ENCODE measurements around the gene PGF.
"Not testable (repeated sequence)": the region's sequence is repeated elsewhere in the genome, so short reads cannot be mapped to it uniquely, and the experiment has no call there.

PGF gene

GRCh38 chr14:74942181-74942580, 13.2 kb downstream of the PGF start:
- DNase-seq (ENCODE audit: low spot score) = no peak

- DNase-seq (ENCODE audit: low spot score) = no peak
Observed at GRCh38 chr14:74941676-74942097, 13.7 kb downstream of the PGF start.

- DNase-seq (ENCODE audit: low spot score) = no peak
Observed at GRCh38 chr14:74940956-74941565, 14.3 kb downstream of the PGF start.

GRCh38 chr14:74938531-74939495, 16.6 kb downstream of the PGF start:
- no peak for DNase-seq (ENCODE audit: low spot score)

- DNase-seq (ENCODE audit: low spot score) = no peak
Observed at GRCh38 chr14:74937171-74937570, 18.2 kb downstream of the PGF start.

- no peak for DNase-seq (ENCODE audit: low spot score)
Observed at GRCh38 chr14:74936731-74937130, 18.7 kb downstream of the PGF start.

GRCh38 chr14:74936151-74936550, 19.2 kb downstream of the PGF start:
- no peak for DNase-seq (ENCODE audit: low spot score)

GRCh38 chr14:74935360-74935680, 20.1 kb downstream of the PGF start:
- DNase-seq (ENCODE audit: low spot score) = no peak

GRCh38 chr14:74934476-74935359, 20.7 kb downstream of the PGF start:
- no peak for DNase-seq (ENCODE audit: low spot score)

- no peak for DNase-seq (ENCODE audit: low spot score)
Observed at GRCh38 chr14:74934041-74934440, 21.4 kb downstream of the PGF start.

GRCh38 chr14:74932936-74933335, 22.5 kb downstream of the PGF start:
- not testable (repeated sequence) for DNase-seq (ENCODE audit: low spot score)

- DNase-seq (ENCODE audit: low spot score) = no peak
Observed at GRCh38 chr14:74932401-74932901, 22.9 kb downstream of the PGF start.

- not testable (repeated sequence) for DNase-seq (ENCODE audit: low spot score)
Observed at GRCh38 chr14:74931744-74932143, 23.7 kb downstream of the PGF start.

GRCh38 chr14:74929242-74929641, 26.2 kb downstream of the PGF start:
- DNase-seq (ENCODE audit: low spot score) = no peak

GRCh38 chr14:74927225-74927624, 28.2 kb downstream of the PGF start:
- no peak for DNase-seq (ENCODE audit: low spot score)

GRCh38 chr14:74924061-74924460, 31.3 kb downstream of the PGF start:
- DNase-seq (ENCODE audit: low spot score) = no peak

- peak; percentile 97 for DNase-seq (ENCODE audit: low spot score)
Observed at GRCh38 chr14:74922752-74923401, 32.5 kb downstream of the PGF start, which contains the start of gene RPS6KL1. TSS of gene RPS6KL1 (minus strand) at chr14:74923260. CDS start at chr14:74921541, 1,719 bp downstream.

- DNase-seq (ENCODE audit: low spot score) = no peak
Observed at GRCh38 chr14:74921987-74922751, 33.2 kb downstream of the PGF start.

GRCh38 chr14:74921053-74921620, 34.3 kb downstream of the PGF start:
- no peak for DNase-seq (ENCODE audit: low spot score)

GRCh38 chr14:74920281-74920680, 35.1 kb downstream of the PGF start:
- DNase-seq (ENCODE audit: low spot score) = no peak

All from HuH-7.5 (cell line).